SU-DHL-6 (cell line): ENCODE data around the gene ITPKB.

Experiments used
- CTCF ChIP-seq: fragments of 200-600 bp; sonication (generic); IDR thresholded peaks from one replicate; pipeline ENCODE4 v1.5.1; 2017; ENCODE audit warnings: antibody characterized with exemption, mild to moderate bottlenecking, low read length, moderate library complexity; ENCODE audit not compliant: insufficient read depth, poor library complexity, severe bottlenecking
- EZH2phosphoT487 ChIP-seq: fragments of 200-600 bp; sonication (generic), shearing (Covaris generic); conservative IDR thresholded peaks from 2 replicates; pipeline ENCODE4 v1.6.1; 2018; ENCODE audit warnings: mild to moderate bottlenecking, antibody characterized with exemption, low read length, moderate library complexity, mixed read lengths

GRCh38 chr1:226723657-226724532, 15.2 kb downstream of the ITPKB start:
- TF ChIP-seq EZH2phosphoT487 (no peak), CTCF (no peak)
